ENCODE results near the gene MOB1B.
"Not testable (repeated sequence)": the region's sequence is repeated elsewhere in the genome, so short reads cannot be mapped to it uniquely, and the experiment has no call there.

MOB1B gene

DNA sequence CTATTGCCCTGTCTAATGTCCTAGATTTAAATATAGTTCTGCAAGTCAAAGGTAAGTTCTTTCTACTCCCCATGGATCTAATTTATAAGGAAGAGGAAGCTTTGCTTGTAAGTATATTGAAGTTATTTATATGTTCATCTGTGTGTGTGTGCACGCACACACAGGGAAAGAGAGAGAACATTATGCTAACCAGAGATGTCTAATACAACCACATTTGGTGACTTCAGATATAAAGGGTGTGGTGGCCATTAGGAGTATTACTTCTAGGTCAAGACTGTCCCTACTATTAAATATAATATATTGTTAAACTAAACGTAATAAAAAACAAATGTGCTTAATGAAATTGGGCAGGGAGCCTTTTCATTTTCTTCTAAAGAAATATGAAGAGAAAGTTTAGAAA is 95.4 kb downstream of the MOB1B start:
- DNase-seq (ENCODE audit: low read depth), result no peak
- no peak overlapping the region for H3K4me3 ChIP-seq (ENCODE audit: low read depth, low read length)
- TF ChIP-seq, protein P1, sequence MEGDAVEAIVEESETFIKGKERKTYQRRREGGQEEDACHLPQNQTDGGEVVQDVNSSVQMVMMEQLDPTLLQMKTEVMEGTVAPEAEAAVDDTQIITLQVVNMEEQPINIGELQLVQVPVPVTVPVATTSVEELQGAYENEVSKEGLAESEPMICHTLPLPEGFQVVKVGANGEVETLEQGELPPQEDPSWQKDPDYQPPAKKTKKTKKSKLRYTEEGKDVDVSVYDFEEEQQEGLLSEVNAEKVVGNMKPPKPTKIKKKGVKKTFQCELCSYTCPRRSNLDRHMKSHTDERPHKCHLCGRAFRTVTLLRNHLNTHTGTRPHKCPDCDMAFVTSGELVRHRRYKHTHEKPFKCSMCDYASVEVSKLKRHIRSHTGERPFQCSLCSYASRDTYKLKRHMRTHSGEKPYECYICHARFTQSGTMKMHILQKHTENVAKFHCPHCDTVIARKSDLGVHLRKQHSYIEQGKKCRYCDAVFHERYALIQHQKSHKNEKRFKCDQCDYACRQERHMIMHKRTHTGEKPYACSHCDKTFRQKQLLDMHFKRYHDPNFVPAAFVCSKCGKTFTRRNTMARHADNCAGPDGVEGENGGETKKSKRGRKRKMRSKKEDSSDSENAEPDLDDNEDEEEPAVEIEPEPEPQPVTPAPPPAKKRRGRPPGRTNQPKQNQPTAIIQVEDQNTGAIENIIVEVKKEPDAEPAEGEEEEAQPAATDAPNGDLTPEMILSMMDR (IDR thresholded peaks at IDR 0.05; ENCODE audit: insufficient read depth, low read depth, low read length, missing control alignments), result no peak

DNA sequence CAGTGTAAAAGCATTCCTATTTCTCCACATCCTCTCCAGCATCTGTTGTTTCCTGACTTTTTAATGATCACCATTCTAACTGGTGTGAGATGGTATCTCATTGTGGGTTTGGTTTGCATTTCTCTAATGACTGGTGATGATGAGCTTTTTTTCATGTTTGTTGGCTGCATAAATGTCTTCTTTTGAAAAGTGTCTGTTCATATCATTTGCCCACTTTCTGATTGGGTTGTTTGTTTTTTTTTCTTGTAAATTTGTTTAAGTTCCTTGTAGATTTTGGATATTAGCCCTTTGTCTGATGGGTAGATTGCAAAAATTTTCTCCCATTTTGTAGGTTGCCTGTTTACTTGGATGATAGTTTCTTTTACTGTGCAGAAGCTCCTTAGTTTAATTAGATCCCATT is 97.5 kb downstream of the MOB1B start:
- not testable (repeated sequence) for DNase-seq (ENCODE audit: low read depth); H3K4me3 ChIP-seq (ENCODE audit: low read depth, low read length)

DNA sequence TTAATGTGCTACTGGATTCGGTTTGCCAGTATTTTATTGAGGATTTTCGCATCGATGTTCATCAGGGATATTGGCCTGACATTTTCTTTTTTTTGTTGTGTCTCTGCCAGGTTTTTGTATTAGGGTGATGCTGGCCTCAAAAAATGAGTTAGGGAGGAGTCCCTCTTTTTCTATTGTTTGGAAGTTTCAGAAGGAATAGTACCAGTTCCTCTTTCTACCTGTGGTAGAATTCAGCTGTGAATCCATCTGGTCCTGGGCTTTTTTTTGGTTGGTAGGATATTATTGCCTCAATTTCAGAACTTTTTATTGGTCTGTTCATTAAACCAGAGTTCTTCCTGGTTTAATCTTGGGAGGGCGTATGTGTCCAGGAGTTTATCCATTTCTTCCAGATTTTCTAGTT is 99.2 kb downstream of the MOB1B start:
- H3K4me3 ChIP-seq (ENCODE audit: low read depth, low read length); DNase-seq (ENCODE audit: low read depth): not testable (repeated sequence)

DNA sequence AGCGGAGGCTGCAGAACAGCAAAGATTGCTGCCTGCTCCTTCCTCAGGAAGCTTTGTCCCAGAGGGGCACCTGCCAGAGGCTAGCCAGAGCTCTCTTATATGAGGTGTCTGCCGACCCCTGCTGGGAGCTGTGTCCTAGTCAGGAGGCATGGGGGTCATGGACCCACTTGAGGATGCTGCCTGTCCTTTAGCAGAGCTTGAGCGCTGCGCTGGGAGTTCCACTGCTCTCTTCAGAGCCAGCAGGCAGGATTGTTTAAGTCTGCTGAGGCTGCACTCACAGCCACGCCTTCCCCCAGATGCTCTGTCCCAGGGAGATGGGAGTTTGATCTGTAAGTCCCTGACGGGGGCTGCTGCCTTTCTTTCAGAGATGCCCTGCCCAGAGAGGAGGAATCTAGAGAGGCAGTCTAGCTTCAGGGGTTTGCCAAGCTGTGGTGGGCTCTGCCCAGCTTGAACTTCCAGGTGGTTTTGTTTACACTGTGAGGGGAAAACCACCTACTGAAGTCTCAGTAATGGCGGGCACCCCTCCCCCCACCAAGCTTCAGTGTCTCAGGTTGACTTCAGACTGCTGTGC is 102.2 kb downstream of the MOB1B start:
- H3K4me3 ChIP-seq (ENCODE audit: low read depth, low read length), result peak overlapping the region; percentile 23

DNA sequence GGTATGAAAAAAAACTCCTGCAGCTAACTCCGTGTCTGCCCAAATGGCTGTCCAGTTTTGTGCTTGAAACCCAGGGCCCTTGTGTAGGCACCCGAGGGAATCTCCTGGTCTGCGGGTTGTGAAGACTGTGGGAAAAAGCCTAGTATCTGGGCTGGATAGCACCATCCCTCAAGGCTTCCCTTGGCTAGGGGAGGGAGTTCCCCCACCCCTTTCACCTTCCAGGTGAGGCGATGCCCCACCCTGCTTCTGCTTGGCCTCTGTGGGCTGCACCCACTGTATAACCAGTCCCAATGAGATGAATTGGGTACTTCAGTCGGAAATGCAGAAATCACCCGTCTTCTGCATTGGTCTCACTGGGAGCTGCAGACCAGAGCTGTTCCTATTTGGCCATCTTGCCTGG is 102.9 kb downstream of the MOB1B start:
- not testable (repeated sequence) for H3K4me3 ChIP-seq (ENCODE audit: low read depth, low read length); DNase-seq (ENCODE audit: low read depth)

More for the DNA sequence above, 102.2 kb downstream of the MOB1B start:
- peak; percentile 78 for DNase-seq (ENCODE audit: low read depth)
- TF ChIP-seq, protein P1 (IDR thresholded peaks at IDR 0.05; ENCODE audit: insufficient read depth, low read depth, low read length, missing control alignments), result no peak

DNA sequence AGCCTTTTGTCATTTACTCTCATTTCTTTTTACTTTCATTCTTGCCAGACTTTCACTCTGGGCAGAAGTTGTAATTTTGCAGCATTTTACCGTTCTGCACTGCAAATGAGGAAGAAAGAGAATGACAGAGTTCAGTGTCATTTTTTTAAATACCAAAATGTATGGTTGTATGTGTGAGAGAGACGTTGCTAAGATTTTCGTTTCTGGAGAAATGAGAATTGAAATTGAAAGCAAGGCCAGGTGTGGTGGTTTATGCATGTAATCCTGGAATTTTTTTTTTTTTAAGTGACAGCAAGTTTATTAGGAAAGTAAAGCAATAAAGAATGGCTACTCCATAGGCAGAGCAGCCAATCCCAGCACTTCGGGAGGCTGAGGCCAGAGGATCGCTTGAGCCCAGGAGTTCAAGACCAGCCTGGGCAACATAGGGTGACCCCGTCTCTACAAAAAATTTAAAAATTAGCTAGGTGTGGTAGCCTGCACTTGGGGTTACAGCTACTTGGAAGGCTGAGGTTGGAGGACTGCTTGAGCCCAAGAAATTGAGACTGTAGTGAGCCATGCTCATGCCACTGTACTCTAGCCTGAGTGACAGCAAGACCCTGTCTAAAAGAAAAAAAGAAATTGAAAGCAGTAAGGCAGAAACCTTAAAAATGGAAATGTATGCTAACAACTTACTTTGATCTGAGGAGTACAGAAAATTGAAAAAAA is 104.2 kb downstream of the MOB1B start:
- DNase-seq (ENCODE audit: low read depth), result peak; percentile 74
- H3K4me3 ChIP-seq (ENCODE audit: low read depth, low read length), result peak overlapping the region; percentile 28
- TF ChIP-seq, protein P1 (IDR thresholded peaks at IDR 0.05; ENCODE audit: insufficient read depth, low read depth, low read length, missing control alignments), result no peak

DNA sequence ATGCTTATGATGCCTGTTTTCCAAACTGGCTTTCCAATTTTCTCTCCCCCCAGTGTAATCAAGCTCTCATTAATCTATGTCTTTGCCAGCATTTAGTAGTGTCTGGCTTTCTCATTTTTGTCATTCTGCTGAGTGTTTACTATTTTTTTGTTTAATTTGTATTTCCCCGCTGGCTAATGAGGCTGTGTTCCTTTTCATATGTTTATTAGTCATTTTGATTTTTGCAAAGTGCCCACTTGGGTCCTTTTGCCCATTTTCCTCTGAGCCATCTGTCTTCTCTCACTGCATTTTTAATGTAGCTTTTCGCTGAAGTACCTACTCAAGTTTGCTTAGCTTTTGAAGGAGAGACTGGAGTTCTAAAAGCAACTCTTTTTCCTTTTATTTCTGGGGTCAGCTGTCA is 106.0 kb downstream of the MOB1B start:
- DNase-seq (ENCODE audit: low read depth), result no peak
- TF ChIP-seq, protein P1 (IDR thresholded peaks at IDR 0.05; ENCODE audit: insufficient read depth, low read depth, low read length, missing control alignments), result no peak
- no peak overlapping the region for H3K4me3 ChIP-seq (ENCODE audit: low read depth, low read length)

DNA sequence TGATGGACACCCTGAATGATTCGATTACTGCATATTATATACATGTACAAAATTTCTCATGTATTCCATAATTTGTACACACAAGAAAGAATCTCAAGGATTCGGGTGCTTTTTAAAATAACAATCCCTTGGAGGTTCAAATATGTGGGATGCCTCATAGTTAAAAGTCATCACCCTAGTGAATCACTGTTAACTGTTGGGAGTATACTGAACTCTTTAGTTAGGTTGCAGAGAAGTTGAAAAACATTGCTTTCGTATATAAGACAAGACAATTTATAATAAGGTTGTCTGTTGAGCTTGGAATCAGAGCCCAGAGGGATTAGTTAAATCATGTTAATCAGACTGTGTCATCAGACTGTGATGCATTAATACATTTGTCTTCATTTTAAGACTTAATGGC is 106.9 kb downstream of the MOB1B start:
- DNase-seq (ENCODE audit: low read depth), result no peak
- TF ChIP-seq, protein P1 (IDR thresholded peaks at IDR 0.05; ENCODE audit: insufficient read depth, low read depth, low read length, missing control alignments), result no peak
- no peak overlapping the region for H3K4me3 ChIP-seq (ENCODE audit: low read depth, low read length)

Measured in GM12865 (cell line).